ENCODE measurements around the gene RTN4RL1. TPM values are rescaled to one million over a fixed set of nuclear protein-coding genes. Genes with fewer than 3 reads are reported as not detected.

Gene RTN4RL1
- total RNA-seq, 1 donor from 2014 or later = 50.3 TPM

DNA sequence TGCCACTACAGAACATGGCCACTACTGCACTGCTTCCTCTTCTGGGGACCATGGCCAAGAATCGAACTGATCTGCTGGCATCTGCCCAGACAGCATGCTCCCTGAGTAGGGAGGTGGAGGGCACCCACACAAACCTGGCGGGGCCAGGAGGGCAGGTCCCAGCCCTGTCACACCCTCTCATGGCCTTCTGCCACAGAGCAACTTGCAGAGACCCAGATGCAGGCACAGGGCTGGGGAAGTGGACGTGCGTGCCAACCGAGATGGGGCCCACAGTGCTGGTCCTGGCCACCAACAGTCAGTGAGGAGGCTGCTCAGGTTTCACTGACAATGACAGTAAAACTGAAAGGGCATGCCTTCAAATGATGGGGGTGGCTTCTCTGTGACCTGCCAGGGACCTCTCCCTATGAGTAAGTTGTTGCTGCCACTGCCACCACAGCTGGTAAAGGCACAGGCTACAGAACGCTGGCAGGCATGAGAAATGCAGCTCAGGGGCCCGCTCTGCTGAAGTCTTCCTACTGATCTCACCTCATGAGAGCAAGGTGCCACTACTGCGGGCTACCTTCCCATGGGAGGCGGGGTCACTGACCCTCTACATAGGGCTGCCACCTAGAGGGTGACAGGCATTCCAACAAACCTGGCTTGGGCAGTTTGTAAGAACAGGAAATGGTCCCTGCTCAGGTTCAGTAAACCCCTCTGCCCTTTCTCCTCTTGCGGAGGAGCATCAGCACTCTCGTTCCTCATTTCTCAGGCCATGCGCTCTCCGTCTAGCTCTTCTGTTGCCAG, 45.3 kb upstream of the RTN4RL1 start:
- DNase-seq = no peak
- Mint-ChIP-seq H3K36me3 (ENCODE audit: unreplicated experiment) (no peaks in the 10 kb centered on the region), H3K27me3 (ENCODE audit: unreplicated experiment) (peaks cover 29% of the 10 kb centered on the region), H3K27ac (ENCODE audit: unreplicated experiment) (no peak overlapping the region), H3K9me3 (ENCODE audit: unreplicated experiment) (peaks cover 13% of the 10 kb centered on the region), H3K4me1 (ENCODE audit: low read depth, unreplicated experiment) (peaks cover 38% of the 10 kb centered on the region), H3K4me3 (ENCODE audit: unreplicated experiment) (peak overlapping the region; percentile 30)
- TF ChIP-seq, protein P1, sequence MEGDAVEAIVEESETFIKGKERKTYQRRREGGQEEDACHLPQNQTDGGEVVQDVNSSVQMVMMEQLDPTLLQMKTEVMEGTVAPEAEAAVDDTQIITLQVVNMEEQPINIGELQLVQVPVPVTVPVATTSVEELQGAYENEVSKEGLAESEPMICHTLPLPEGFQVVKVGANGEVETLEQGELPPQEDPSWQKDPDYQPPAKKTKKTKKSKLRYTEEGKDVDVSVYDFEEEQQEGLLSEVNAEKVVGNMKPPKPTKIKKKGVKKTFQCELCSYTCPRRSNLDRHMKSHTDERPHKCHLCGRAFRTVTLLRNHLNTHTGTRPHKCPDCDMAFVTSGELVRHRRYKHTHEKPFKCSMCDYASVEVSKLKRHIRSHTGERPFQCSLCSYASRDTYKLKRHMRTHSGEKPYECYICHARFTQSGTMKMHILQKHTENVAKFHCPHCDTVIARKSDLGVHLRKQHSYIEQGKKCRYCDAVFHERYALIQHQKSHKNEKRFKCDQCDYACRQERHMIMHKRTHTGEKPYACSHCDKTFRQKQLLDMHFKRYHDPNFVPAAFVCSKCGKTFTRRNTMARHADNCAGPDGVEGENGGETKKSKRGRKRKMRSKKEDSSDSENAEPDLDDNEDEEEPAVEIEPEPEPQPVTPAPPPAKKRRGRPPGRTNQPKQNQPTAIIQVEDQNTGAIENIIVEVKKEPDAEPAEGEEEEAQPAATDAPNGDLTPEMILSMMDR (IDR thresholded peaks at IDR 0.05; ENCODE audit: partially characterized antibody, unreplicated experiment) = no peak

DNA sequence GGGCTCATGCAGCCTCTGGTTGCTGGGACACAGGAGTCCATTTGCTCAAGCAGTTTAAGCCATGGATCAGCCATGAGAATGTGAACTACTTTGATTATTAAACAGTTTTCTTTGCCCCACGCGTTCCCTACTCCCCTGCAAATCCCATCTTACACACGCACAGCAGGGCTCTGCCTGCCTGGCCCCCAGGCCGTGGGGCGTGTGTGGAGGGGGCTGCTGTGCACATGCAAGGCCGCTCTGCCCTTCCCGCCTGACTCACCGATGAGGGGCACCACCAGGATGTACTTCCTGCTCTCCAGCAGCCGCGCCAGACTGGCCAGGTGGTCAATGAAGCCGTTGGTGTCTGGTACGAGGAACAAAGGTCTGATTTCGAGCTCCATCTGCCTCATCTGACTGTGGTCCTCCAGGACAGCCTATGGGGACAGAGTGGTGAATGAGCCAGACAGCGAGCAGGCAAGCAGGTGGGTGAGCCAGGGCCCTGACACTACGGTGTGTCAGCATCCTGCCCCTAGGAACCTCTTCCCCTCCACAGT, 43.5 kb upstream of the RTN4RL1 start:
- H3K4me3 Mint-ChIP-seq (ENCODE audit: unreplicated experiment) = no peak overlapping the region
- H3K9me3 Mint-ChIP-seq (ENCODE audit: unreplicated experiment) = peaks cover 18% of the 10 kb centered on the region
- TF ChIP-seq, protein P1 (IDR thresholded peaks at IDR 0.05; ENCODE audit: partially characterized antibody, unreplicated experiment) = no peak
- peaks cover 38% of the 10 kb centered on the region for H3K4me1 Mint-ChIP-seq (ENCODE audit: low read depth, unreplicated experiment)
- H3K27ac Mint-ChIP-seq (ENCODE audit: unreplicated experiment) = peak overlapping the region; percentile 87
- peak; percentile 56 for DNase-seq
- H3K36me3 Mint-ChIP-seq (ENCODE audit: unreplicated experiment) = no peaks in the 10 kb centered on the region
- H3K27me3 Mint-ChIP-seq (ENCODE audit: unreplicated experiment) = peaks cover 28% of the 10 kb centered on the region

- Mint-ChIP-seq H3K27ac (ENCODE audit: unreplicated experiment) (peak overlapping the region; percentile 87), H3K27me3 (ENCODE audit: unreplicated experiment) (peaks cover 28% of the 10 kb centered on the region), H3K36me3 (ENCODE audit: unreplicated experiment) (no peaks in the 10 kb centered on the region), H3K9me3 (ENCODE audit: unreplicated experiment) (peaks cover 18% of the 10 kb centered on the region), H3K4me1 (ENCODE audit: low read depth, unreplicated experiment) (peaks cover 40% of the 10 kb centered on the region), H3K4me3 (ENCODE audit: unreplicated experiment) (no peak overlapping the region)
- DNase-seq = no peak
- TF ChIP-seq, protein P1 (IDR thresholded peaks at IDR 0.05; ENCODE audit: partially characterized antibody, unreplicated experiment) = no peak
Observed at GRCh38 chr17:2068031-2068518, 42.9 kb upstream of the RTN4RL1 start.

- Mint-ChIP-seq H3K27ac (ENCODE audit: unreplicated experiment) (no peak overlapping the region), H3K4me3 (ENCODE audit: unreplicated experiment) (no peak overlapping the region), H3K9me3 (ENCODE audit: unreplicated experiment) (peaks cover 18% of the 10 kb centered on the region), H3K4me1 (ENCODE audit: low read depth, unreplicated experiment) (peaks cover 40% of the 10 kb centered on the region), H3K36me3 (ENCODE audit: unreplicated experiment) (no peaks in the 10 kb centered on the region), H3K27me3 (ENCODE audit: unreplicated experiment) (peaks cover 27% of the 10 kb centered on the region)
- DNase-seq = no peak
- TF ChIP-seq, protein P1 (IDR thresholded peaks at IDR 0.05; ENCODE audit: partially characterized antibody, unreplicated experiment) = no peak
Observed at GRCh38 chr17:2067608-2068024, 42.5 kb upstream of the RTN4RL1 start.

- Mint-ChIP-seq H3K36me3 (ENCODE audit: unreplicated experiment) (no peaks in the 10 kb centered on the region), H3K27ac (ENCODE audit: unreplicated experiment) (no peak overlapping the region), H3K4me1 (ENCODE audit: low read depth, unreplicated experiment) (peaks cover 39% of the 10 kb centered on the region), H3K4me3 (ENCODE audit: unreplicated experiment) (no peak overlapping the region), H3K27me3 (ENCODE audit: unreplicated experiment) (peaks cover 24% of the 10 kb centered on the region), H3K9me3 (ENCODE audit: unreplicated experiment) (peaks cover 18% of the 10 kb centered on the region)
- no peak for DNase-seq
- TF ChIP-seq, protein P1 (IDR thresholded peaks at IDR 0.05; ENCODE audit: partially characterized antibody, unreplicated experiment) = no peak
Observed at GRCh38 chr17:2067048-2067561, 42.0 kb upstream of the RTN4RL1 start.

All from glutamatergic neuron (in vitro differentiated cells).